GM21515 (cell line): ENCODE results near the gene FNDC8.
"Not testable (repeated sequence)": the region's sequence is repeated elsewhere in the genome, so short reads cannot be mapped to it uniquely, and the experiment has no call there.

ENCODE experiments used
- ATAC-seq: cut with Tn5 transposase; IDR thresholded peaks from one replicate; pipeline ENCODE4 v1.9.1; 2021; ENCODE audit not compliant: unreplicated experiment

Gene FNDC8

DNA sequence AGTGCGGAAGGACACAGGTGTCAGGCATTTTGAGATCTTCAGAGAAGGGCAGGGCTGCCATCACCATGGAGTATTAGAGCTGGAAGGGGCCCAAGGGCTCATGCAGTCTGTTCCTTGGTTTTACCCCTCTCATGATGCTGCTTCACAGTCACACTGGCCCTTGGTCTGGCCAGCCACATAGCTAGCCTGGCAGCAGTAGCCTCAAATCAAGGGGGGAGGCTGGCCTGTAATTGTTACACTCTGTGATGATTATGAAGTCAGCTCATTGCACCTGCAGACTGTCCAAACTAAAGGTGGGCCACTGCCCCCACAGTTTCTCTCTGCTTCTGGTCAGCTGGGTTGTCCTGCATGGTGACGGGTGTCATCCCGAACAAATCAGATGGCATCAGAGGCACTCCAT, at the start of gene FNDC8:
FNDC8 (plus strand) TSS at position 301 of the 400 bp plus-strand sequence; CDS start at position 380, 79 bp downstream.
- no peak for ATAC-seq

DNA sequence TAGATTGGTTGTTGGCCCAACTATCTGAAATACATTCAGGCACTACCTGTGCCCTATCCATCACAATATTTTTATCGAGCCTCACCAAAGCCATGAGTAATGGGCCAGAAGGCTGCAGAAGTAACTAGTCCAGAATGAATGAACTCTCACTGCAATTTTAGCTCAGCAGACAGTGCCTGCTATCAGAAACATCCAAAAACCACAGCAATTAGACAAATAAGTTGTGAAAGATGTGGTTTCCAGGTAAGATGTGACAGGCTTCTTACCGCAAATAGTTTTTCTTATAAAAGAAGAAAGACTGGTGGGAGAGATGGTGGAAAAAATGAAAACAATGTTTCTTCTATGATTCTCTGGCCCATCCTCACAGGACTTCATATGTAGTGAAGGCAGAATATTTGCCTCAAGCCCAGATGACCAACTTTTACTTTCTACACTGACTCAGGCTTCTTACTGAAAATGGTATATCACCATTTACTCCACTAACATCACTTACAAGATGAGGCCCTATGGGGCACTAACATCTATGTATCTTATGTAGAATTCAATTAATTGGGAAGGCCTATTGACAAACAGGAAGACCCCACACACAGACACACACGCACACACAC, 48.1 kb upstream of the FNDC8 start:
- ATAC-seq, result no peak

DNA sequence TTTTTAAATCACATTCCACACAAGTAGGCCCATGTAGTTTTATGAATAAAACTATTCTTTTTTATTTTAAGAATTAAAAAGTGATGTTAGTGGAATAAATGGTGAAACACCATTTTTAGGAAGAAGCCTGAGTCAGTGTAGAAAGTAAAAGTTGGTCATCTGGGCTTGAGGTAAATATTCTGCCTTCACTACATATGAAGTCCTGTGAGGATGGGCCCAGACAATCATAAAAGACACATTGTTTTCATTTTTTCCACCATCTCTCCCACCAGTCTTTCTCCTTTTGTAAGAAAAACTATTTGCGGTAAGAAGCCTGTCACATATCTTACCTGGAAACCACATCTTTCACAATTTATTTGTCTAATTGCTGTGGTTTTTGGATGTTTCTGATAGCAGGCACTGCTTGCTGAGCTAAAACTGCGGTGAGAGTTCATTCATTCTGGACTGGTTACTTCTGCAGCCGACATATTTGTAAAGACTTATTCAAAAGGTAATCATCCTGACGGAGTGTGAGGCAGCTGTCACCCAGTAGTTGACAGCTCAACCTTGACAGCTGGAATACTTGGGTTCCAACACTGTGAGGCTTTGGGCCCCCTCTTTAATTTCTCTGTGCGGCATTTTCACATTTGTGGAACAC, 47.3 kb upstream of the FNDC8 start:
- no peak for ATAC-seq

DNA sequence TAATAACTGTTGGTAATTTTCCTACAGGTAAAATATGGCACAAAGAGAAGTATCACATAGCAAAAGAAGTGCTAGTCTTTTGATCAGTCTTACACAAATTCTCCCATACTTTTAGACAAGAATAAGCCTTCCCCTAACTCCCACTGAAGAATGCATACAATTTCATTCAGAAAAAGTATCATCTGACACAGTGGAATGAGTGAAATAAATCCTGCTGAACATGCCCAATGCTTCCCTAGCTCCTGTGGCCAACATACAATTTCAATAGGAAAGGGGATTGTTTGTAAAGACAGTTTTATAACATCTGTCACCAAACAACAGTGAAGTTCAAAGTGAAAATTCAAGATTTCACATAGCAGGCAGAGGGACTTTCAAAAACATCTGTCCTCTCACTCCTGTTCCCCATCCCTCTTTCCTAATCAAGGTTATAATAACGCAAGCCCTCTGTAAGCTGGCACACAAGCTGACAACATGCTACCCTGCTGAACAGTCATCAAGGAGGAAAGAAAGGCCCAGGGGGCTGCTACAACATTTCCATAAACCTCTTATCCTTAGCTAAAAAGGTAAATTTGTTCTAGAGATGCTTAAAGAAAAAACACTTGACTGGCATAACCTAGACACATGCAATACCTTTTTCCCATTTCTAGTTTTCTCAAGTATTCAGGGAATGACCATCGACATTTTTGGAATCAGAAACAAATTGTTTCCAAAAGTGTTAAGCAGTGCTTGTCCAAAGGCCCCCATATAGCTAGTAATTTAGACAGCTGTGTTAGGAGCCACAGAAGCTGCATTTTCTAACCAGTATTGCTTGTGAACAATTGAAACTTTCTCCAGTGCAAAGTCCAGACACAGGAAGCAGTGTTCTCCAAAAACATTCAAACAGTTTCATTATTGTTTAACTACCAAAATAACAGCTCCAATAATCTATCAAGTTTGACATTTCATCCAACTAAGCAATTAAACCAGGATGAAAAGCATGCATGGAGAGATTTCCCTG, 46.4 kb upstream of the FNDC8 start:
- no peak for ATAC-seq

DNA sequence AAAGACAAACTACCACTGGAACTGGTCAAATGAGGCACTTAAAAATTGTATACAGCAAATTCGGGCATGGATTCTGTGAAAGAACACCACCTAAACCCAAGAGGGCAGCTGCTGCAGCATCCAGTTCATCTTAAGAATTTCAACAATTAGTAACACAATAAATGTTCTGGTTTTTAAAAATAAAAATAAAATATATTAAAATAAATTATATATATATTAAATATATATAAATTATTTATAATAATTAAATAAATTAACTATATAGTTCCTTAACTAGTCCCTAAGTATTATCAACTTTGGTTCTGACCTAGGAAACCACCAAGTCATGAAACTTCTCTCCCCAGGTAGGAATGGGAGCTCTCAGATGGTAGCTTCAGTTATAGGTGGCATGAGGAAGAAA, 44.5 kb upstream of the FNDC8 start:
- ATAC-seq, result no peak

DNA sequence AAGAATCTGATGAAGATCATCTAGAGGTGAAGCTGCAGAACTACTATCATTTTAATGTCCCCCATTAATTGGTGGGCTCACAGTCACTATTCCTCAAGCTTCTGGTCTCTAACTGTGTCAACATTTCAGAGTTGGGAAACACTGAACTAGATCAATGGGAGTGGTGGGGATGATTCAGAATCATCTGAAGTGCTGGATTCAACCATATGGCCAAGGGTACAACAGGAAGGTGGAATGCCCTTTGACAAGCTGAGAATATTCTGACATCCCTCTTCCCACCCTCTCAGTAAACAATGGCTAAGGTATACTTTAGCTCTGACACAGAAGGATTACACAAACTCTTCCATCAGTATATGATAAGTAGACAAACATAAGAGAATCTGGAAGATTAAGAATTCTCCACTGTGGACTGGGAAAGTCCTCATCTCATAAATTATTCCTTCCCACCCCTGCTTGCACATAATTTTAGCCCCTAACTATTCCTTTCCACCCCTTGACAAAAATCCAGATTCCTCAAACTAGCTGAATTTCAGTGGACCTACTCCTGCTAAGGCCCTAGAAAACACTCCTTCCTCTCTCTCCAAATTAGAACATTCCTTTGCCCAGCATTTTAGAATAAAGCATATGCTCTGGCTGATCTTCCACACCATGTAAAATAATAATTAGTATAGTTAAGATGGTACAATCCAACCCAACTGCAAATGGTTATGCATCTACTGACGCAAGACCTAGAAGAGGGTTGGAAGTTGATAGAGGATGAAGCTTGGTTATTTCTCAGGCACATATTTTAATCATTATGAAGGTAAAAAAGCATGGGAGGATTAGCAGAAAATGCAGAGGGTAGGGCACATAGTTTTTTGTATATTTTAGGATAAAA, 41.6 kb upstream of the FNDC8 start:
- no peak for ATAC-seq

DNA sequence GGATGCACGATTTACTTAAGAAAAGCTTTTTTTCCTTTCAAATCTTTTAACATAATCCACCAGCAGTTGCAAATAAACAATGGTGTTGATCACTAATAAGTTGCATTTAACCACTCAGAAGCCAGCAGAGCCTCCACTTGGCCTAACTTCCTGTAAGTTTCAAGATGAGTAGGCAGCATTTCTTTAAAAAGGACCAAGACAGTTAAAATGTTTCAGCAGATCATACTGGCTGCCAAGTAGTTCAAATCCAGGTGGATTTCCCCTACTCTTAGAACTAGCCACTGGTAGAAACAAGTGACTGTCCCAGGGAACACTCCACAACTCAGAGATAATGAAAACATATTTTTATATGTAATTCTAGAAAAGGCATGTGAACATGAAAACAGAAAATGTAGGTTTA, 40.9 kb upstream of the FNDC8 start:
- ATAC-seq, result peak; percentile 58

DNA sequence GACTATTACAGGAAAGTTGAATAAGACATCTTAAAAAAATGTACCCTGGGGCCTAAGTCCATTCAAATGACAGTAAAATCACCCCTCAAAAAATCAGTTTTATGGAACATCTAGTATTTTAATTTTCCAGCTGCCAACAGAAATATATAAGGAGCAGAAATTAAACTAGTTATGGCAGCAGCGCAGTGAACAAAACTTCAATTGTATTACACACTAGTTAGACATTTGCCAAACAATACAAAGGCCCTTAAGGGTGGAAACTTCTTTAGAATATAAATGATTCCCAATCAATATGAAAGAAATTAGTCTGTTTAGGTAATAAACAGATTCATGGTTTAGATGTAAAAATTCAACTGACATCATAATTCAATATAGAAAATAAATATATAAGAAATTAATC, 39.8 kb upstream of the FNDC8 start:
- ATAC-seq, result no peak

DNA sequence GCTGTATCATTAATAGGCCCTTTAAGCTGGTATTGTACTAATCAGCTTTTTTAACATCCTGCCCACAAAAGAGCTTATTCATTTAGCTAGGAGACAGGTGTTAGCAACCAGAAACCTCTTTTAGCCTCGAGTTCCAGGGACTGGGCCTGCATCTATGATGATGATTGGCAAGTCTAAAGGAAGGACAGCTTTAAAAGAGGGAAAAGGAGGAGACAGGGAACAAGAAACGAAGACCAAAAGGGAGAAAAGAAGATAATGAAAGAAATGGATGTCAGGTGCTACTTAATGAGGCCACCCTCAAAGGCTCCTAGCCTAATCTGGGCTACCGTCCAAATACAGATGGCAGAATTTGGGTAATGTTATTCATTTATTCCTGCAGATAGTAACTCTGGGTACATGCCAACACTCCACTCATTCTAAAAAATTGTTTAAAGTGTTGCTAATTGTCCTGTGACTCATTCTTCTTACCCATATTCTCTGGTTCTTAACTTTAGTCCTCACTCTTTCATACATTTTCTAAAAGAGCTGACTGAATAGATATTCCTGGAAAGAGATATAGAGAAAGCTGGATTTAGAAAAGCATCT, 39.2 kb upstream of the FNDC8 start:
- no peak for ATAC-seq

DNA sequence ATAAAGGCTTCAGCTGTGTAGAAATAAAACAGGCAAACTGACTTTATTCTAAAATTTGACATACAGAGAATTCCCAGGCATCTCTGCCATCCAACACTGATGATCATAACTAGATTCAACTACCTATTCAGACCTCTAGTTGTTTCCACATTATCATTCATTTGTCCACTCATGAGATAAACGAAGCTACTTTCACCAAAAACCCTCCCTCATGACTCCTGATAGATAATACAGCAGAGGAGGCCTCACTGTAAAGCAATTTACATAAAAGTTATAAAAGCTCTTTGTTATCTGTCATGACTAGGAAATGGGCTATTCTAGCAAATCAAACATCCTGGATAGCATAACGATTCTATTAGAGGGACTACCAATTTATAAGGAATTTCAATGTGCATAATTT, 38.3 kb upstream of the FNDC8 start:
- ATAC-seq, result no peak

DNA sequence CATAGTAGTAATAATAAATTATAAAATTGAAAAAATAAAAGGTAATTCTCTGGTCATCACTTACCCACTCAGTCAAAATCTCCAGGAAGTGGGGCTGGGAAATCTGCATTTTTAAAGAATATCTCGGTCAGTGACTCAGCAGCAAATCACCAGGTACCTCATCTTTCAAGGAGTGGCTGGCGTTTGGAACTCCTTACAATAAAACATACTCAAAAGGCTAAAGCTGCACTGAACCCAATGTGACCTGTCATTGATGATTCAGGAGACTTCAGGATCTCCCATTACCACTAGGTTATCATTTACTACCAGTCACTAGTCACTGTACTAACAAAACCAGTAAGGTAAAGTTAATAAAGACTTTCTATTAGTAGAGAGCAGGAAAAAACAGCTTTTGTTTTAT, 36.4 kb upstream of the FNDC8 start:
- no peak for ATAC-seq

DNA sequence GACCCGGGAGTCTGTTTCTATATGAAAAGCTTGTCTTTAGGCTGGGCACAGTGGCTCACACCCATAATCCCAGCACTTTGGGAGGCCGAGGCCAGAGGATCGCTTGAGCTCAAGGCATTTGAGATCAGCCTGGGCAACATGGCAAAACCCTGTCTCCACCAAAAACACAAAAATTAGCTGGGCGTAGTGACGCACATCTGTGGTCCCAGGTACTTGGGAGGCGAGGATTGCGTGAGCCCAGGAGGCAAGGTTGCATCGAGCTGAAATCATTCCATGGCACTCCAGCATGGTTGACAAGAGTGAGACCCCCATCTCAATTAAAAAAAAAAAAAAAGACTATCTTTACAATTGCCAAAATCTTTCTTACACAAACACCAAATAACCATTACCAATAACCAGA, 35.3 kb upstream of the FNDC8 start:
- no peak for ATAC-seq

DNA sequence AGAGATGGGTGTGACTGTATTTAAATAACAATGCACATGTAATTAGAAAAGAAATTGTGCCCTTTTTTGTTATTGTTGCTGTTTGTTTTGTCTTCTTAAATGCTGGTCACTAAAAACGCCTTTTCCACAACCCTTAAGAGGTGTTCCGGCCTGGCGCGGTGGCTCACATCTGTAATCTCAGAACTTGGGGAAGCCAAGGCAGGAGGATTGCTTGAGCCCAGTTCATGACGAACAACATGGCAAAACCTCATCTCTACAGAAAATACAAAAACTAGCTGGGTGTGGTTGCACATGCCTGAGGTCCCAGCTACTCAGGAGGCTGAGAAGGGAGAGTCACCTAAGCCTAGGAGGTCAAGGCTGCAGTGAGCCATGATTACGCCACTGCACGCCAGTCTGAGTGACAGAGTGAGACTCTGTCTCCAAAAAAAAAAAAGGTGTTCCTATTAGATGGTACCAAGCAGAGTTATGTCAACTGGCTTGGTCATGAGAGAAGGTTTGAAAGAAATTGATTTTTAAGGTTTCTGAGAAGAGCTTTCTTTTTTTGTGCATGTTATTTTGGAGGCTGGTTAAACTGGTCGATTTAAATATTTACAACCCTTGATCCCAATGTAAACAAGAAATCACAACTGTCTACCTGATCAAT, 34.4 kb upstream of the FNDC8 start:
- no peak for ATAC-seq

DNA sequence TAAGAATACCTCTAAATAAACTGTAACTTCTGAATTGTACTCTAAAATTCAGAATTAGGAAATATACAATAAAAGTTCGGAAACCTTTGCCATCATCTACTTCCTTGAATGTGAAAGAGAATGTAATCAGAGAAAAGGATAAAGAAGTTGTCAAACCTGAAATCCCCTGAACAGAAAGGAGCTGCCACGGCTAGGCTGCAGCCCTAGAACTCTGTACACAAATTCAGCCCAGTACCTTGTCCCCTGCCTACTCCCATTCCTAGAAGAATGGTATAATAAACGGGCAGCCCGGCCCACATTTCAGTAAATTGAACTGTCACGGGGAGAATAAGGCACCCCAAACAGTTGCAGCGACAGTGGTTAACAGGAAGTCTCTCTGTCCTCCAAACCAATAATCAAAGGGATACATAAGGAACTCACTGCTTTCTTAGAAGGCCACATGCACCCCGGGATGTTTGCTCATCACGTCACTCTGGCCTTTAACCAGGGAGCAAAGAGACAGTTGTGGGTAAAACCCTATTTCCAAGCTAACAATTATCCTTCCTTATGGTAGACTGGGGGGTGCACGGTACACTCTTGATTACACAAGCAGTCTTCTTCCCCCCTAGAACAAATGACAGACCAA, 33.6 kb upstream of the FNDC8 start:
- ATAC-seq, result no peak

DNA sequence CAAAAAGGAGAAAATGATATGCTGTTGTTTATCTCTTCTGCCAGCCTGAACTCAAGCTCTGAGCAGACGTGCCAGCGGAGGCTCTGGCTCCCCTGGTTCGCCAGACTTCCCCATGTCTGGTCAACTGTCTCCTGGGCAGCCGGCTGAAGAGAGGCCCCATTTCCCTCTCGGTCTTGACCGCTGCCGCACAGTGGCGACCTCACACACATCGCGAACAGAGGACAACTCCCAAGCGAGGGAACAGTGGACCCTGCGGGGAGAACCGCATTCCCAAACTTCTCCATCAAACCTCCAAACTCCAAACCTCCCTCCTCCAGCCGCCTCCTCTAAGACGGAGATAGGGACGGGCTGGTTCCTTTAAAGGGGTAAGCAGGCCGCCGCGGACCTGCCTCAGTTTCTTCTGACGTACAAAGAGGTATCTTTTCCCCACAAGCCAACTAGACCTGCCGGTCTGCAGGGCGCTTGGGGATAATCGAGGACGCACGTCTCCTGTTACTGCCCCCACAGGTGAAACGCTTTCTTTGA, 33.0 kb upstream of the FNDC8 start:
- peak; percentile 9 for ATAC-seq

DNA sequence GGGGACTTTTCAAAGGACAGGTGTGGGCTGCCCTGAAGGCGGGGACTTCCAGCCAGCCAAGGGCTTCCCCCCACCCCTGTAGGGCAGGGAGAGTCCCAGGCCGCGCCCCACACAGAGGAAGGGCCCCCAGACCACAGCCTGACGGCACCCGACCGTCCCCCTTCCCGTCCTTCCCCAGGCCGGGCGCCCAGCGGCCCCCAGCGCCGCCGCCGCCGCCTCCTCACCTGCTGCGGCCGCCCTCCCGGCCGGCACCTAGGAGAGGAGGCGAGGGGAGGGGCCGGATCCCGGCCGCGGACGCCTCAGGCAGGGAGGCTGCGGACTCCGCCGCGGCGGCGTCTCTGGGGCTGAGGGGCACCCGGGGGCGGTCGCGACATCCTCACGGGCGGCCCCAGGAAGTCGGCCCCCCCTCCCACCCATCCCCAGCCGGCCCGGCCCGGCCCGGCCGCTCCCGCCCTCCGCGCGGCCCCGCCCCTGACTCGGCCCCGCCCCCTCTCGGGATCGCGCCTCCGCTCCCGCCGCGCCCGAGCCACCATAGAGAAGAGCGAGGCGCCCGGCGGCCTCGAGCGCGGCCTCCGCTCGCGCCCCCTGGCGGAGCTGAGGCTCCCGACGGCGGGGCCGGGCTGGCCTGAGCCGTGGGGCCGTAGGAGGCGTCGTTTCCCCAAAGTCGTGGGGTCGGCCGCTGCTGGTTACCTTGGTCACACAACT, 32.4 kb upstream of the FNDC8 start:
- peak; percentile 79 for ATAC-seq

DNA sequence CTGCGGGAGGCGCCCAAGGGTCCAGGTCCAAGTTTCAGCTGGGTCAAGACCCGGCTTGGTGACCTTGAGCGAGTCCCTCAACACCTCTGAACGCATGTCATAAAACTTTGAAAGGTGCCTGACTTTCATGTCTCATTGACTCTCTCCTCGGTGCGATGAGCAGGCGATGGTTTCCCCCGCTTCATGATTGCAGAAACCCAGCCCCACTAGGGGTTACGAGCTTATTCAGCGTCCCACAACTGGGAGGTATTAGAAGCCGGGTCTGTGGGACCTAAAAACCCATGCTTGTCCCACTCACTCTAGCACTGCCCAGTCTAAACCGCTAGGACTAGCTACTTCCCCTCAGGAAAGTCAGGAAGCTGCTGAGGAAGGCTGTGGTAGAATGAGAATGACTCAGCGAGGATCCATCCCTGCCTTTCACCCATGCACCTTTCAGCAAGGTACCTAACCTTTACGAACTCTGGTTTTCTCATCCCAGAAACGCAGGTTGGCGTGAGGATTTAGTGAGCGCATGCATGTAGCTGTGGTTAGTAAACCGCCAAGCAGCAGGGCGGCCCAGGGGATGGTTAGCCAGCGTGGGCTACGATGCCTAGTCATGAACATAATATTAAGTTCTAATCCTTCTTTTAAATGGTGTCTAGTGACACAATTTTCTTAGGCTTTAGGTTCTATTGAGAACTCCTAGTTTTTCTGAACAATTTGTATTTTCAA, 31.7 kb upstream of the FNDC8 start:
- ATAC-seq, result peak; percentile 25

DNA sequence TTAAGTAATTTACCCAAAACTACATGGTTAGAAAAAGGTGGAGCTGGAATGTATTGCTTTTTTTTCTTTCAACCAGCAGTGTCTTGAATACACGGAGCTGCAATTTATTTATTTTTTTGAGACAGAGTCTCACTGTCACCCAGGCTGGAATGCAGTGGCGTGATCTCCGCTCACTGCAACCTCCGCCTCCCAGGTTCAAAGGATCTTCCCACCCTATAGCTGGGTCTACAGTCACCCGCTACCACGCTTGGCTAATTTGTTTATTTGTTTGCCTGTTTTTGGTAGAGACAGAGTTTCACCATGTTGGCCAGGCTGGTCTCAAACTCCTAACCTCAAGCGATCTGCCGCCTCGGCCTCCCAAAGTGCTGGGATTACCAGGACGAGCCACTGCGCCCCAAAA, 30.7 kb upstream of the FNDC8 start:
- not testable (repeated sequence) for ATAC-seq
